GM18868 (cell line): ENCODE data around the gene VSIG10.
"Not testable (repeated sequence)": the region's sequence is repeated elsewhere in the genome, so short reads cannot be mapped to it uniquely, and the experiment has no call there.

ENCODE experiments used
- ATAC-seq: cut with Tn5 transposase; IDR thresholded peaks from one replicate; pipeline ENCODE4 v1.9.1; 2021; ENCODE audit warnings: mild to moderate bottlenecking, moderate library complexity; ENCODE audit not compliant: unreplicated experiment

VSIG10 gene, protein sequence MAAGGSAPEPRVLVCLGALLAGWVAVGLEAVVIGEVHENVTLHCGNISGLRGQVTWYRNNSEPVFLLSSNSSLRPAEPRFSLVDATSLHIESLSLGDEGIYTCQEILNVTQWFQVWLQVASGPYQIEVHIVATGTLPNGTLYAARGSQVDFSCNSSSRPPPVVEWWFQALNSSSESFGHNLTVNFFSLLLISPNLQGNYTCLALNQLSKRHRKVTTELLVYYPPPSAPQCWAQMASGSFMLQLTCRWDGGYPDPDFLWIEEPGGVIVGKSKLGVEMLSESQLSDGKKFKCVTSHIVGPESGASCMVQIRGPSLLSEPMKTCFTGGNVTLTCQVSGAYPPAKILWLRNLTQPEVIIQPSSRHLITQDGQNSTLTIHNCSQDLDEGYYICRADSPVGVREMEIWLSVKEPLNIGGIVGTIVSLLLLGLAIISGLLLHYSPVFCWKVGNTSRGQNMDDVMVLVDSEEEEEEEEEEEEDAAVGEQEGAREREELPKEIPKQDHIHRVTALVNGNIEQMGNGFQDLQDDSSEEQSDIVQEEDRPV

DNA sequence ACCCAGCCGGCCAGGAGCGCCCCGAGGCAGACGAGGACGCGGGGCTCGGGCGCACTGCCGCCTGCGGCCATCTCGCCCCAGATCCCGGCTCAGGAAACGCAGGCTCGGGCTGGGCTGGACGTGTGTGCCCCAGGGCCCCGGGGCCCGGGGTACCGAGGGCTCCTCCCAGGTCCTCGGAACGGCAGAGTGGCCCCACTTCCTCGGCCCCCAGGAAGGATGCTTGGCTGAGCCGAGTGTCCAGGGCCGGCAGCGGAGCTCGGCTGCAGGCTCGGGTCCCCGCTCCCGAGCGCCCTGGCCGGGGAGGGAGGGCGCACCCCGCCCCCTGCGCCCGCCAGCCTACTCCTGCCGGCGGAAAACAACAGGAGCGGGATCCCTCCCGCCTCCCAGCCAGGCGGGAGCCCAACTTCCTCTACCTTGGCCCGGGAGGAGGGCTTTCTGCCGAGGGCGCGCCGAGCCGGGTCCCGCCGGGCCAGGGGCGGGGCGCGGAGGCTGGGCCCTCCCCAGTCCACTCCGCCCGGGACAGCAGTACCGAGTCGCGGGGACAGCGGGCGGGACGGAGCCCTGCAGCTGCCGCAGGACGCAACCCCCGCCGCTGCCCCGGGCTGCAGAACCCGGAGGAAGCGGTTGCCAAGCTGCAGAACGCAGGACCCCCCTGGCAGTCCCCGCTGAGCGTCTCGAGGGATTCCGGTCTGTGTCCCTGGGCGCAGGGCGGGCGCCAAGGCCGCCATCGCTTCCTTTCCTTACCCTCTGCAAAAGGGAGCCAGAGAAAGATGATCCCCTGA, at the start of gene VSIG10:
Gene VSIG10 (minus strand): TSS at position 411 of the 782 bp plus-strand sequence. CDS start 340 bp downstream, at position 71.
- peak; percentile 61 for ATAC-seq

DNA sequence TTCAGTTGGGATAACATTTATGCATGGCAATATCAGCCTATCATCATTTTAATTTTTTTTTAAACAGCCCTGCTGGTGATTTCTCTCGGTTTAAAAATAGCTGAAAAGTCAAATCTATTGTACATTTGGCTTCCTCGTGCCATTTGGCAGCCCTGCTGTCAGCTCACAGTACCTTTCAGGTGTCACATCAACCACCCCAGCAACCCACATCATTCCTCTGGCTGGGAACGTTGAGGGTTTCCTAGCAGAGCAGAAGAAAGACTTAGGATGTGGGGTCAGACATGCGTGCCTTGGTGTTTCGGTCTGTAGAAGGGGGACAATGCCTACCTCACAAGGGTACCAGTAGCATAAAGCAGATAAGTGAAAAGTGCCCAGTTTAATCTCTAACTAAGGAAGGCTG, 47.9 kb upstream of the VSIG10 start:
- ATAC-seq: no peak

DNA sequence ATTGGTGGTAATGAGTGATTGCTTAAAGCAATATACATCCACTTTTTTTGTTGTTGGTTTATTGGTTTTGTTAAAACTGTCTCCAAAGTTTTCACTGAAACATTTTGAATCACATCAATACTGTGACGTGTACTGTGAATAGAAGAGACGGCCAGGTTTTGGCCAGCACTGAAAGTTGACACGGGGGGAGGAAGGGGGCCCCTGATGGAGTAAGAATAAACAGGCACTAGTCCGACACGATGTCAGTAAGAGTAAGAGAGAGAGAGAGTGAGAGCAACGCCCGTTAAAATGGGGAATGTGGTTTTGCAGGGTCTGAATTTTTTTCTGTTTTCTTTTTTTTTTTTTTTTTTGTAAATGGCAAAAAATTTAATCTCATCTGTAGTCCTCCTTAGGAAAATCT, 46.8 kb upstream of the VSIG10 start:
- ATAC-seq: no peak

DNA sequence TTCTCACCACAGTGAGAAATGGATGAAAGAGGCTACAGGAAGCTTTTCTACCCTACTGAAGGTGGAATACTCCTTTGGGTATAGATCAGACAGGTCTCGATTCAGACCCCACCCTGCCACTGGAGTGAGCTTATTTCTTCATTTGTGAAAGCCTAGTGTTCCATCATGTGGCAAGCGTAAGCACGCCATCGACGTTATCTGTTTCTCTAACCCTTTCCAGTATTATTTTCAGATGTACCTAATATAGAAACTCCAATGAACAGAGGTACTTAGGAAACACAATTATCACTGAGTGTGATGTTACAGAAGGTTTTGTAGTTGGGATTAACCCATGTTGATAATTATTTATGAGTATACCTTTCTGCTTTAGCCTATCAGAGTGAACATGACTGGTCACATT, 44.5 kb upstream of the VSIG10 start:
- ATAC-seq: no peak

DNA sequence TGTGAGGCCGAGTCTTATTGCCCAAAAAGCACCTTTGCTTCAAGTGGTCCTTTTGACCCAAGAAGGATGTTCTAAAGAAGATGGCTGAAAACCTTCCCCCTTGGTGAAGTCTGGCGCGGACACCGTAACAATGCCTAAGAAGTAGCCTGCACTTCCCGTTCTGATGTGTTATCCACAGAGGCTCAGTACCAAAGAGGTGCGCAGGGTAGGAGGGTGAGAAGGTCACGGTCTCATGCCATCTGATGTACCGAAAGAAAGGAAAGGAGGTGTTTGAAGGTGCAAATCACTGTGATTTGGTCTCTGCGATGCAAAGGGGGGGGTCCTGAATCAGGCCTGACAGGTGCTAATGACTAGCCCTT, 42.0 kb upstream of the VSIG10 start:
- no peak for ATAC-seq

DNA sequence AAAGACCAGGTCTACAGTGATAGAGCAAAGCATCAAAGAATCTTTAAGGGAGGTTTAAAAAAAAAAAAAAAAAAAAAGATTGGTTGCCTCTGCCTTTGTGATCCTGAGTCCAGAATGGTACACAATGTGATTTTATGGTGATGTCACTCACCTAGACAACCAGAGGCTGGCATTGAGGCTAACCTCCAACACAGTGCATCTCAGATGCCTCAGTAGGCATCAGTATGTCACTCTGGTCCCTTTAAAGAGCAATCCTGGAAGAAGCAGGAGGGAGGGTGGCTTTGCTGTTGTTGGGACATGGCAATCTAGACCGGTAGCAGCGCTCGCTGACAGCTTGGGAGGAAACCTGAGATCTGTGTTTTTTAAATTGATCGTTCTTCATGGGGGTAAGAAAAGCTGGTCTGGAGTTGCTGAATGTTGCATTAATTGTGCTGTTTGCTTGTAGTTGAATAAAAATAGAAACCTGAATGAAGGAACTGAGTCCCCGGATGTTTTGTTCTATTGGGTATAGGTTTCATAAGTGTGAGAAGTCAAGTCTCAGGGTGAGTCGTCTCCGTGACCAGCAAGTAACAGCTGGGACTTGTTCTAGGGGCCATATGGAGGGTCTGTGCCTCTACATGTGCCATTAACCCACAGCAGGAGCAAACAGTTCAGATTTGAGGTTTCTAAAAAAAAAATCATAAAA, 41.4 kb upstream of the VSIG10 start:
- ATAC-seq: peak; percentile 59

DNA sequence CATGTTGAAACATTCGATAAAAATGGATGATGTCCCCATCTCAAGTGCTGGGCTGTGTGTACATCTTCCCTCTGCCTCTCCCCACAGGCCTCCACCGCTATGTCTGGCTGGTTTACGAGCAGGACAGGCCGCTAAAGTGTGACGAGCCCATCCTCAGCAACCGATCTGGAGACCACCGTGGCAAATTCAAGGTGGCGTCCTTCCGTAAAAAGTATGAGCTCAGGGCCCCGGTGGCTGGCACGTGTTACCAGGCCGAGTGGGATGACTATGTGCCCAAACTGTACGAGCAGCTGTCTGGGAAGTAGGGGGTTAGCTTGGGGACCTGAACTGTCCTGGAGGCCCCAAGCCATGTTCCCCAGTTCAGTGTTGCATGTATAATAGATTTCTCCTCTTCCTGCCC, 40.7 kb upstream of the VSIG10 start:
- ATAC-seq: no peak

DNA sequence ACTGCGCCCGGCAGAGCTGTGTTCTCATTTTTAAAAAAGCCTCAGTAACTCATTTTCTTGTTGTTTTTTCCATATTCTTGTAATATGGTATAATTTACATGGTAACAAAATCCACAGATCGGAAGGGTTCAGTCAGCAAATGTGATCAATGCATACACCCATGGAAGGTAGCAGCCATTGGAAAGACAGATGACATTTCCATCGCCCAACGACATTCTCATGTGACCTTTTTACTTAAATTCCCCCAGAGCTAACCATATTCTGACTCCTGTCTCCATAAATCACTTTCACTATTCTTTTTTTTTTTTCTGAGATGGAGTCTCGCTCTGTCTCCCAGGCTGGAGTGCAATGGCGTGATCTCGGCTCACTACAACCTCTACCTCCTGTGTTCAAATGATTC, 37.0 kb upstream of the VSIG10 start:
- no peak for ATAC-seq

DNA sequence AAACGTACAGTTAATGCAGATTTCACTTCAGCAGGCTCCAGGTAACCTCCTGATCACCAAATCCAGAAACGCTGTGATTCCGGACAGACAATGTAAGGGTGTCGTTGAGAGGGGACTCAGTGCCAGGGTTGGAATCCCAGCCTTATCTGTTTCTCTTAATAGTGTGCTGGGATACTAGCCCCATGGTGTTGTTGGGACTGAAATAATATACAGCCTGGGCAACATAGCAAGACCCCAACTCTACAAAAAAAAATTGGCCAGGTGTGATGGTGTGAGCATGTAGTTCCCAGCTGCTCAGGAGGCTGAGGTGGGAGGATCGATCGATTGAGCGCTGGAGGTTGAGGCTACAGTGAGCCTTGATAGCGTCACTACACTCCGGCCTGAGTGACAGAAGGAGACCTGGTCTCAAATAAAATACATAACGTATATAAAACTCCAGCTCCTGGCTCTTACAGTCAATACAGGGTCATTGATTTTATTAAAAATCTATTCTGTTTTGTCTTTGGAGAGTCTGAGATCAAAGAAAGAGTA, 33.4 kb upstream of the VSIG10 start:
- no peak for ATAC-seq

DNA sequence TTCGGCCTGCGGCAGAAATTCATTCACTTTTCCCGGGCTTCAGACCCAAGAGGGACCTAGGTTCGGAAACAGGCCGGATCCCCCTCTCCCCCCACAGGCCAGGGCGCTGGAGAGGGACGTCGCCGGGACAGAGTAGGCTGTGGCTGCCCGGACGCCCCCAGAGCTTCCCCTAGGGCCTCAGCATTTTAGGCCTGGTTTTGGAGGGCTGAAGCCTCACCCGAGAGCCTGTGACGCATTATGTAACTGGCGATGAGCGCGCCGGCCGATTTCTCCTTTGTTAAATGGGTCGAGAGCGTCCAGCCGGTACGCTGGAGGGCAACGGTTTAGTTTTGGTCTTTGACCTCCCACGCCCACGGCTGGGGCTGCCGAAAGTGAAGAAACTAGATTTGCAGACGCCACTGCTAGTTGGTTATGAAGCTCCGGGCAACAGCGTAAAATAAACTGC, 32.8 kb upstream of the VSIG10 start:
- peak; percentile 22 for ATAC-seq

DNA sequence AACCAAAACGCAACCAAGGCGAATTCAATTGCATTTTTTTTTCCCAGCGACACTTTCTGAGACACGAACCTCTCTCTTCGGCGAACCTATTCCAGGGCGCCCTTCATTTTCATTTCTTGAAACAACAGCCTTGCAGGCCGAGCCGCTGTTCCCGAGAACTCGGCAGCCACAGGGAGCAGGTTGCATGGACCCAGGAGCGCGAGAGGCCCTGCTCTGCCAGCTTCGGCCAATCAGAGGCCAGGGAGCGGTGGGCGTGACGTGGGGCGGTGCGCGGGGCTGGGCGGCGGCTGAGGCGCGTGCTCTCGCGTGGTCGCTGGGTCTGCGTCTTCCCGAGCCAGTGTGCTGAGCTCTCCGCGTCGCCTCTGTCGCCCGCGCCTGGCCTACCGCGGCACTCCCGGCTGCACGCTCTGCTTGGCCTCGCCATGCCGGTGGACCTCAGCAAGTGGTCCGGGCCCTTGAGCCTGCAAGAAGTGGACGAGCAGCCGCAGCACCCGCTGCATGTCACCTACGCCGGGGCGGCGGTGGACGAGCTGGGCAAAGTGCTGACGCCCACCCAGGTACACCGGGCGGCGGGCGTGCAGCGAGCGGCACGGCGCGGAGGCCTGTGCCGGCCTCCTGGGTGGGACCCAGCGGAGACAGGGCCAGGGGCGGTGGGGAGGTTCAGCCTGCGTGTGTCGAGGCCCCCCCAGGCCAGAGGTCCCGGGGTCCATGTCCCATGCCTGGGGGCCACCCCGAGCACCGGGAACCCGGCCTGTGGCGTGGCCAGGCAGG, 32.2 kb upstream of the VSIG10 start, which contains the start of gene PEBP1:
Gene PEBP1 (plus strand): TSS at position 337 of the 771 bp plus-strand sequence. CDS start 86 bp downstream, at position 423.
- ATAC-seq: peak; percentile 99

DNA sequence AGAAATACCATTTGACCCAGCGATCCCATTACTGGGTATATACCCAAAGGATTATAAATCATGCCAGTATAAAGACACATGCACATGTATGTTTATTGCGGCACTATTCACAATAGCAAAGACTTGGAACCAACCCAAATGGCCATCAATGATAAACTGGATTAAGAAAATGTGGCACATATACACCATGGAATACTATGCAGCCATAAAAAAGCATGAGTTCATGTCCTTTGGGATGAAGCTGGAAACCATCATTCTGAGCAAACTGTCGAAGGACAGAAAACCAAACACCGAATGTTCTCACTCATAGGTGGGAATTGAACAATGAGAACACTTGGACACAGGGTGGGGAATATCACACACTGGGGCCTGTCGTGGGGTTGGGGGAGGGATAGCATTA, 25.6 kb upstream of the VSIG10 start:
- not testable (repeated sequence) for ATAC-seq

DNA sequence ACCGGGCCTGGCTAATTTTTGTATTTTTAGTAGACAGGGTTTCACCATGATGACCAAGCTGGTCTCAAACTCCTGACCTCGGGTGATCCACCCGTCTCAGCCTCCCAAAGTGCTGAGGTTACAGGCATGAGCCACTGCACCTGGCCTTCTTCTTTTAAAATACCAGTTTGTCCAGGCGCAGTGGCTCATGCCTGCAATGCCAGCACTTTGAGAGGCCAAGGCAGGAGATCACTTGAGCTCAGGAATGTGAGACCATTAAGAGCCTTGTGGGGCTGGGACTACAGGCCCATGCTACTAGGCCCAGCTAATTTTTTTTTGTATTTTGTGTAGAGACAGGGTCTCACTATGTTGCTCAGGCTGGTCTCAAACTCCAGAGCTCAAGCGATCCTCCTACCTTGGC, 24.1 kb upstream of the VSIG10 start:
- no peak for ATAC-seq

DNA sequence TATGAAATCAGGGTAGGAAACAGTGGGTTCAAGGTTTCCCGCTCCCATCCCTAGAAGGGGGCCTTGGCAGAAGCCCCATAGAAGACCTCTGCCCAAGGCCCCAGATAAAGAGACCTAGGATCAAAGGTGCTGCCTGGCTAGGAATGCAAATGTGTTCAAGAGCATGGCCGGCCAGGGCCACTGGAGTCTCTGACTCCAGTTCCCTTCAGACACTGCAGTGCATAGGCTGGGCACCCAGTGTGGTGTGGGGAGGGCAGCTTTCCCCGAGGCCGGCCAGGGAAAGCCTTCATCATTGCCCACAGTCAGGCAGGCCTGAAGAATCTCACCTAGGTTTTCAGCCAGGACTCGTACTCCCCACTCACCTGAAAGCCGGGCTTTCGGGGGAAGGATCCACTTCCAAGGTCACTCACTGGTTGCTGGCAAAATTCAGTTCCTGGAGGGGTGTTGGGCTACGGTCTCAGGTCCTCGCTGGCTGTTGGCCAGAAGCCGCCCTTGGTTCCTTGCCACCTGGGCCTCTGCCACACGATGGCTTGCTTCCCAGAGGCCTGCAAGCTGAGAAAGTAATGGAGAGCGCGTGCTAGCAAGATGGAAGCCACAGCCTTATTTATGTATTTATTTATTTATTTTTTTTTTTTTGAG, 22.4 kb upstream of the VSIG10 start:
- no peak for ATAC-seq

DNA sequence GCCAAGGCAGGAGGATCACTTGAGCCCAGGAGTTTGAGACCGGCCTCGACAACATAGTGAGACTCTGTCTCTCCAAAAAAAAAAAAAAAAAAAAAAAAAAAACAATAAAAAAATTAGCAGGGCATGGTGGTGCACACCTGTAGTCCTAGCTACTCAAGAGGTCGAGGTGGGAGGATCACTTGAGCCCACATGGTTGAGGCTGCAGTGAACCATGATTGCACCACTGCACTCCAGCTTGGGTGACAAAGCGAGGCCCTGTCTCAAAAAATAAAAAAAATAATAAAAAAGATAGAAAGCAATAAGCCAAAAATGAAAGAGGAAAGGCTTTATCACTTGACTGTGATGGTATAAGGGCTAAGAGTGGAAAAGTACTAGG, 21.9 kb upstream of the VSIG10 start:
- ATAC-seq: no peak

DNA sequence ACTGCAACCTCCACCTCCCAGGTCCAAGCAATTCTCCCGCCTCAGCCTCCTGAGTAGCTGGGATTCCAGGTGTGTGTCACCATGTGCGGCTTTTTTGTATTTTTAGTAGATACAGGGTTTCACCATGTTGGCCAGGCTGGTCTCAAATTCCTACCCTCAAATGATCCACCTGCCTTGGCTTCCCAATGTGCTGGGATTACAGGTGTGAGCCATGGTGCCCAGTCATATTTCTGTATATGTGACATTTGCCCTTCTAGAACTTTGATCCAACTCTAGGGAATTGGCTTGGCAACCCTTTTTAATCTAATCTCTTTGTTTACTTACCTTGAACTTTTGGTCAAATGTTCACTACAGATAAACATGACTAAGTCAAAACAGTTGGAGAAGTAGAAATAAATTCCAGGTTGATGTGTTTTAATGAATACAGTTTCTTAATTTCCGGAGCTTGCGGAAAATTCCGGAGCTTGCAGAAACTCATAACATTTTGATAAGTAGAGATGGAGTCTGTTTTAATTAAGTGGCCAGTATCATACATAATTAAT, 20.6 kb upstream of the VSIG10 start:
- ATAC-seq: no peak

DNA sequence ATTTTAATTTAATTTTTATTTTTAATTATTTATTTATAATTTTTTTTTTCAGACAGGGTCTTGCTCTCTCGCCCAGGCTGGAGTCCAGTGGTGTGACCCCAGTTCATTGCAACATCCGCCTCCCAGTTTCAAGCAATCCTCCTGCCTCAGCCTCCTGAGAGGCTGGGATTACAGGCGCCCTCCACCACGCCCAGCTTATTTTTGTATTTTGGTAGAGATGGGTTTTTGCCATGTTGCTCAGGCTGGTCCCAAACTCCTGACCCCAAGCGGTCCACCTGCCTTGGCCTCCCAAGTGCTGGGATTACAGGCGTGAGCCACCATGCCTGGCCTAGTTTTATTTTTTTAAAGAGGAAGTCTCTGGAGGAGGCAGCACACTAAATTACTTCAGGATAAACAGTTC, 18.5 kb upstream of the VSIG10 start:
- ATAC-seq: no peak

DNA sequence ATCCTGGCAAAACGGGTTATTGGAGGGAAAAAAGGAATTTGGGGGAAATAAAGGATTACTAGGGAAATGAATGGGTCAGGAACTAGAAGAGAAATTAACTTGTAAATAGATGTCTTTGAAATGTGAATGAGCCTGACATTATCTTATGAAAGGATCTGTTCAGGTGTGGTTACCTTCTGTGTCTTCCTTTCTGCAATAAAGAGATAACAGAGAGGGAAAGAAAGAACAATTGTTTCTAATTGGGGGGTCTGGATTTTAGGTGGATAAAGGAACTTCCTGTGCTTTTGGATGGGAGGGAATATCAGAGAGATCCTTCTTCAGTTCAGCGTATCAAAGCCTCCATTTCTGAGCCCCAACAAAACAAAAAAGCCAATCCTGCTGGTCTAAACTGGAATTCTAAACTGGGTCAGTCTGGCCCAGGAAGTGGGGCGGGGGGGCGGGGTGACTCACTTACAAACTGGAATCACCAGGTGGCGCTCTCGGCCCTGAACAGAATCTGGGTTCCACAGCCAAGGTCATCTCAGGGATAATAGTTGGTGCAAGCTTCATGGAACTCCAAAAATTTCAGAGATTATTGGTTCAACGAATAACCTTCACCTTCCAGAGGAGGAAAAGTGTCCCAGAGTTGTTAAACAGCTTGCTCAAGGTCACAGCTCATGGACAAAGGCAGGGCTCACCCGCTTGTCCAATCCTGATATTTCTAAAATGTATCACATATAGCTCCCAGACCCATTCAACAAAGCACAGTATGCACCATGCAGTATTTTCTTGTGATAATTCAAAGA, 17.0 kb upstream of the VSIG10 start:
- no peak for ATAC-seq

DNA sequence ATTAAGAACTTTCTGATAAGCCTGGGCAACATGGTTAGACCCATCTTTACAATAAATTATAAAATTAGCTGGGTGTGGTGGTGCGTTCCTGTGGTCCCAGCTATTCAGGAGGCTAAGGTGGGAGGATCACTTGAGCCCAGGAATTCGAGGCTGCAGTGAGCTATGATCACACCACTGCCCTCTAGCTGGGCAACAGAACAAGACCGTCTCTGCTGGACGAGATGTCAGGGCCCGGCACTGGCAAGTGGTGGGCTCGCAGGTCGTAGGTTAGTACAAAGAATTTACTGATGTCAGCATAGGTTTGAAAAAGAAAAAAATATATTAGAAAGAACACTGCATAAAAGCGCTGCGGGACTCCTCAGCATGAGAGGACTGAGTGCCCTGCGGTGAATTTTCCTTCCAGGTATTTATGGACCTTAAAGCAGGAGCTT, 15.7 kb upstream of the VSIG10 start:
- no peak for ATAC-seq
